Stimulated activated CD4-positive, alpha-beta T cell treated with anti-CD3 and anti-CD28 coated beads, Interleukin-1b, Interleukin-23, amount 100 ng/mL, for 1 hour (primary cell): ENCODE results near the gene RPL19.

Experiments used
- DNase-seq, 2 donors: peaks; one replicate each; pipeline ENCODE4 v3.0.0-alpha.2; 2020; ENCODE audit warnings: low read depth in 2 of 2

Gene RPL19

DNA sequence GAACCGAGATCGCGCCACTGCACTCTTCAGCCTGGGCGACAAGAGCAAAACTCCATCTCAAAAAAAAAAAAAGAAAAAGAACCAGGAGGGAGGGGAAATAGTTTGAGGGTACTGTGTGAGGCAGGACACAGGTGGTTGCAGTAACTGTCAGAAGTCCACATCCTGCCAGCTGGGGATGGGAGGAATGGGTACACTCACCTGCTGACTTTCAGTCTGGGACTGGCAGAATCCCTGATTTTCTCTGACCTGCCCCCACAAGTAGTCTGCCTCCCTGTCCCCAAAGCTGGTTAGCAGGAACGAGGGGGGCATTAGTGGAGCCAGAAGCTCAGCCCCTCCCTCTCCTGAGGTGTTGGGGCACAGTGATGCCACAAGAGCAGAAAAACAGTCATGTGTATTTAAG, 27.0 kb upstream of the RPL19 start:
- DNase-seq: no peak

- no peak for DNase-seq
Observed at GRCh38 chr17:39173526-39174274, 26.4 kb upstream of the RPL19 start.

- DNase-seq: peak; percentile 52 to 55
Observed at GRCh38 chr17:39174920-39175694, 25.0 kb upstream of the RPL19 start.

- no peak for DNase-seq
Observed at GRCh38 chr17:39175695-39176093, 24.4 kb upstream of the RPL19 start.

DNA sequence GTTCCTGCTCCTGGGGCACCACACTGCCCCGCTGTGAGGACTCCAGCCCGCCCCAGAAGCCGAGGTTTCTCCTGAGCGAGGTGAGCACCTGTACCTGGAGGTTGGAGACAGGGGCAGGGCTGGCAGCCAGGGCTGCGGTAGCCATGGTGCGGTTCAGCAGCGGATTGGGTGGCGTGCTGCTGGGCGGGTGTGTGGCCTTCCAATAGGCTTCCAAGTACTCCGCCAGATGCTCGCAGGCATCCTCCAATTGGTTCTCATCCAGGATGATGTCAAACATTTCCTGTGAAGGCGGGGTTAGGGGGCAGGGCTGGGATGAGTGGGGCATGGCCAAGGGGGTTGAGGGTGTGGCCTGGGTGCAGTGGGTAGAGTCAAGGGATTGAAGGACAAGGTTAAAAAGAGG, 22.8 kb upstream of the RPL19 start:
- no peak for DNase-seq

GRCh38 chr17:39178536-39178935, 21.5 kb upstream of the RPL19 start:
- DNase-seq: no peak

DNA sequence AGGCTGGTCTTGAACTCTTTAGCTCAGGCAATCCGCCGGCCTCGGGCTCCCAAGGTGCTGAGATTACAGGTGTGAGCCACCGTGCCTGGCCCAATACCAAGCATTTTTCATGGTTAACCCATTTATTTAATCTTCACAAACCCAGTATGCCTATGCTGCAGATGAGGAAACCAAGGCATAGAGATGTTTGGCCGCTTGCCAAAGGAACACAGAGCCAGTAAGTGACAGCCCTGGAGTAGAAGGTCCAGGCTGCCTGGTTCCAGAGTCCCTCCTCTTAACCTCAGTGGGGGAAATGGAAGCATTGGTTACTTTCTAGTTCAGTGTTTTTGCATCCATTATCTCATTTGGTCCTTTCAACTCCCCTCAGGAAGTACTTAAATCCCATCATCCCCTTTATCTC, 18.8 kb upstream of the RPL19 start:
- DNase-seq: no peak

DNA sequence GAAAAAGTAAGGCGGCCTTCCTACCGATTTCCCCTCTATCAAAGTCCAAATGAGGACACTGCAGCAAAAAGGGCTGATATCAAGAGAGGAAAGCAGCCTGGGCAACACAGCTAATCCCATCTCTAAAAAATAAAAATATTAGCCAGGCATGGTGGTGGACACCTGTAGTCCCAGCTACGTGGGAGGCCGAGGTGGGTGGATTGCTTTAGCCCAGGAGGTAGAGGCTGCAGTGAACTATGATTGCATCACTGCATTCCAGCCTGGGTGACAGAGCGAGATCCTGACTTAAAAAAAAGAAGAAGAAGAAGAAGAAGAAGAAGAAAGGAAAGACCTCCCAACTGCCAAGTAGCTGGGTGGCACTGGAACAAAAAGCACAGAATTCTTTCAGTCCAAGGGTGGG, 17.0 kb upstream of the RPL19 start:
- no peak for DNase-seq

GRCh38 chr17:39183720-39184119, 16.4 kb upstream of the RPL19 start:
- no peak for DNase-seq

DNA sequence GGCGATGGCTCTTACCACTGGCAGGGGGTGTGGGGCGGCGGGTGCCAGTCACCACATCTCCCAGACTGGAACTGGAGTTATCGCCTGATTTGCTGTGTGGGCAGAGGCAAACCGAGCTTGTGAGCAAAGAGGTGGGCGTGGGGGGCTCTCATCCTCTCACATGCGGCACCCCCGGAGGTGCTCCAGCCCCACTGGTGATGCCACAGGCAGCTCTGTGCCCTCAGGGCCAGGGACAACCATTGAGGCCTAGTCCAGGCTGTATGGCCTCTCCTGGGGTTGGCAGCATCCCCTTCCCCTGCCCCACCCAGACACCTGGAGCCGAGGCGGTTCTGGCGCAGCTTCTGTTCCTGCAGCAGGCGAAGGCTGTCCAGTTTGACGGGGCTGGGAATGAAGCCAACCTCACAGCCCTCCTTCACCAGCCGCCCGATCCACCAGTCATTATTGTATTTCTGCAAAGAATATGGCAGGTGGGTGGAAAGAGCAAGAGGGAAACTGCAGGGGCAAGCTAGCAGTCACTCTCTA, 13.5 kb upstream of the RPL19 start:
- DNase-seq: no peak

DNA sequence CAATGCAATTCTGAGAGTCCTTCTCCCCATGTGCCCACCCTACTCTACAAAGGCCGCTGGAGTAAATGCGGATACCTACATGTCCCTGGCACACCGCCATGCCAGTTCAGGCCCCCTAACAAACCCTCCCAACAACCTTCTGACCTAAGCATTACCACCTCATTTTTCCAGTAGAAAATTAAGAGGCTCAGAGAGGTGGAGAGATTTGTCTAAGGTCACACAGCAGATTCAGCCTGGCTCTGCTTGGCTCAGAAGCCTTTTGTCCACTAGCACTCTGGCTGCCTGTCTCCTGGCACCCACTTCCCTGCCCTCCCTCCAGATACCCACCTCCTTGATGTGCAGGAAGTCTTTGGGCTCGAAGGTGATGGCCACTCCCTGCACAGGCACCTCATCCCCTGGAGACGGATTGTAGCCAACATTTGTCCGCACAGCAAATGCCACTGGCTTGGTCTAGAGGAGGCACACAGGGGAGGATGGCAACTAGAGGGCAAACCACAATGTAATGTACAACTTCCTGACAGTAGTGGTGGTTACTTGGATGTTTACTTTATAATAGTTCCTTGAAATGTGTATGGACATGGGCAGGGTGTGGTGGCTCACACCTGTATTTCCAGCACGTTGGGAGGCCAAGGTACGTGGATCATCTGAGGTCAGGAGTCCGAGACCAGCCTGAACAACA, 12.8 kb upstream of the RPL19 start:
- no peak for DNase-seq

GRCh38 chr17:39191750-39192510, 8.2 kb upstream of the RPL19 start:
- no peak for DNase-seq

DNA sequence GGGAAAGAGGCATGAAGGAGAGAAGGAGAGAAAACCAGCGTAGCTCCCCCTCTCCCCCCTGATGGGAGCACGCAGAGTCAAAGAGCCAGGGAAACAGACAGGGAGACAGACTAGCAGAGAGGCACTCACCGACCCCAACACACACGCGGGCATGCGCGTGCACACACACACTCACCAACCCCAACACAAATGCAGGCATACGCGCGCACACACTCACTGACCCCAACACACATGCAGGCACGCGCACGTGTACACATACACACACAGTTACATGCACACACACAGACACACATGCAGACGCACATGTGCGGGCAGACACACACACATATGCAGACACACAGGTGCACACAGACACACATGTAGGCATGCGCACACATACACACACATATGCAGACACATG, 7.2 kb upstream of the RPL19 start:
- no peak for DNase-seq

- DNase-seq: no peak
Observed at GRCh38 chr17:39193346-39193745, 6.7 kb upstream of the RPL19 start.

GRCh38 chr17:39194089-39194984, 5.7 kb upstream of the RPL19 start:
- DNase-seq: no peak

DNA sequence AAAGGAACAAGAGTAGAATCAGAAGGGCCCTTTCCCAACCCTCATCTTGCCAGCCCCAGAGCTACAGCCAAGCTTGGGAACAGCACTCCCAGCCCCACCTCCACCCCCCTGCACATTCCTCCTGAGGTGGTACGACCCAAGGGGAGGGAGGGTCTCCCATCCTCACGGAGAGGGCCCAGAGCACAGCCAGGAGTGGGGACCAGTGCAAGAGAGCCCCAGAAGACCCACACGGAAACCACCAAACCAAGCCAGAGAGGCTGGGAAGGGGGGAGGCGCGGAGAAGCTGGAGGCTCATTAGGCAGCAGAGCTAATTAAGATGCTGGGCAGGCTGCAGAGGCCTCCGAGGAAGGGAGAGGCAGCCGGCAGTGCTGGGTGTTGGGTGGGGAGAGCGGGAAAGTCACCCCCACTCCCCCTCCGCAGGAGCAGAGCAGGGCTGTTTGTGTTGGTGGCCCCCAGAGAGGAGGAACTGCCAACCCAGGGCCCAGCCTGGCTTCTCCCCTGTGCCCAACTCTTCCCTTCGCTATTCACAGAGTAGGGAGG, 5.0 kb upstream of the RPL19 start:
- DNase-seq: no peak

DNA sequence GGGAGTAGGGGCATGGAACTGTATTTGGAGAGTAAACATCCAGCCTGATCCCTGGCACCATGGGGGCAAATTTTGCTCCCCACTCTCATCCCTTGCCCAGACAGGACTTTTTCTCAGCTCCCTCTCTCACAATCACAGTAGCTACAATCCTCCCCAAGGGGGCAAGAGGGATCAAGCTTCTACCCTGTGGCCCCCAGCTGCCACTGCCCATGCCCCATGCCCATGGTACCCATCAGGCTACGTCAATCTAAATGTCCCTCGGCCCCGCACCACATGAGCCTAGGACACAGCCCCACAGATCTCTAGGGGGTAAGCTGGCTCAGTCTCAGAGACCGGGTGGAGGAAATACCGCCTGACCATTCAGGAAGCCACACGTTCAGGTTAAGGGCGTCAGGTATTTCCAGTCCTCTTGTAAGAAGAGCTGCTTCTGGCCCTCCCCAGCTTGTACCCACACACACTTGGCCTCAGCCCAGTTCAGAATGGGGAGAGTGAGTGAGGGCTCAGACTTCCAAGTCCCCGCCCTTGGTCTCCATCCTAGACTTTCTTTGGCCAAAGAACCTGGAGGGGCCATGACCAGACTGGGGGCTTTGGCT, 4.4 kb upstream of the RPL19 start:
- no peak for DNase-seq

GRCh38 chr17:39196241-39196807, 3.8 kb upstream of the RPL19 start:
- DNase-seq: no peak

GRCh38 chr17:39196808-39197291, 3.2 kb upstream of the RPL19 start:
- no peak for DNase-seq
